ENCODE data around the gene BTBD9.
A peak's percentile ranks its signal among the peaks of the same experiment; 100 is the strongest.

The BTBD9 gene

GRCh38 chr6:38341496-38341895, 298.2 kb downstream of the BTBD9 start:
- Histone ChIP-seq H2AK5ac (ENCODE audit: low read length) (no peak overlapping the region), H3K56ac (ENCODE audit: low read length) (no peak overlapping the region), H3K4me1 (ENCODE audit: control insufficient read depth, low read depth, low read length) (peaks cover 2% of the 10 kb centered on the region), H3K4ac (ENCODE audit: low read depth, low read length) (no peak overlapping the region), H2BK120ac (ENCODE audit: low read depth, low read length) (no peak overlapping the region), H3K9ac (ENCODE audit: low read length) (no peak overlapping the region), H3K23ac (ENCODE audit: low read length) (no peak overlapping the region), H4K8ac (ENCODE audit: low read depth, low read length) (no peak overlapping the region), H3K27ac (ENCODE audit: low read depth, low read length) (no peak overlapping the region), H3K79me2 (ENCODE audit: control insufficient read depth, insufficient read depth, low read length) (no peaks in the 10 kb centered on the region), H2BK5ac (ENCODE audit: low read length) (no peak overlapping the region), H3K18ac (ENCODE audit: low read length) (no peak overlapping the region), H3K4me2 (ENCODE audit: low read length) (no peak overlapping the region), H4K5ac (ENCODE audit: low read length) (no peak overlapping the region), H2BK15ac (replicated peaks; ENCODE audit: low read depth) (no peak overlapping the region), H3K36me3 (ENCODE audit: control insufficient read depth, insufficient read depth, low read length) (no peaks in the 10 kb centered on the region), H3K4me3 (ENCODE audit: low read length) (no peak overlapping the region), H3K79me1 (ENCODE audit: low read length) (no peaks in the 10 kb centered on the region), H3K27me3 (ENCODE audit: insufficient read depth, low read length, poor library complexity) (no peaks in the 10 kb centered on the region)
- WGBS (ENCODE audit: extremely low coverage, insufficient coverage, low lambda C conversion rate): no CpG with 5 or more reads among the region's 1 CpG
- DNase-seq: no peak

- Histone ChIP-seq H3K27me3 (ENCODE audit: insufficient read depth, low read length, poor library complexity) (no peaks in the 10 kb centered on the region), H3K79me2 (ENCODE audit: control insufficient read depth, insufficient read depth, low read length) (no peaks in the 10 kb centered on the region), H2BK5ac (ENCODE audit: low read length) (no peak overlapping the region), H2BK120ac (ENCODE audit: low read depth, low read length) (no peak overlapping the region), H2BK15ac (replicated peaks; ENCODE audit: low read depth) (no peak overlapping the region), H3K4ac (ENCODE audit: low read depth, low read length) (no peak overlapping the region), H3K79me1 (ENCODE audit: low read length) (no peaks in the 10 kb centered on the region), H4K5ac (ENCODE audit: low read length) (no peak overlapping the region), H3K9ac (ENCODE audit: low read length) (no peak overlapping the region), H3K27ac (ENCODE audit: low read depth, low read length) (no peak overlapping the region), H3K23ac (ENCODE audit: low read length) (no peak overlapping the region), H3K4me1 (ENCODE audit: control insufficient read depth, low read depth, low read length) (no peaks in the 10 kb centered on the region), H2AK5ac (ENCODE audit: low read length) (no peak overlapping the region), H4K8ac (ENCODE audit: low read depth, low read length) (no peak overlapping the region), H3K4me3 (ENCODE audit: low read length) (no peak overlapping the region), H3K18ac (ENCODE audit: low read length) (no peak overlapping the region), H3K36me3 (ENCODE audit: control insufficient read depth, insufficient read depth, low read length) (no peaks in the 10 kb centered on the region), H3K56ac (ENCODE audit: low read length) (no peak overlapping the region), H3K4me2 (ENCODE audit: low read length) (no peak overlapping the region)
- DNase-seq: no peak
- WGBS (ENCODE audit: extremely low coverage, insufficient coverage, low lambda C conversion rate): no CpG with 5 or more reads among the region's 3 CpGs
Observed at GRCh38 chr6:38339914-38340313, 299.8 kb downstream of the BTBD9 start.

GRCh38 chr6:38337819-38338465, 301.8 kb downstream of the BTBD9 start:
- Histone ChIP-seq H3K4me1 (ENCODE audit: control insufficient read depth, low read depth, low read length) (no peaks in the 10 kb centered on the region), H3K56ac (ENCODE audit: low read length) (no peak overlapping the region), H3K79me2 (ENCODE audit: control insufficient read depth, insufficient read depth, low read length) (no peaks in the 10 kb centered on the region), H3K9ac (ENCODE audit: low read length) (no peak overlapping the region), H2BK5ac (ENCODE audit: low read length) (no peak overlapping the region), H3K4ac (ENCODE audit: low read depth, low read length) (no peak overlapping the region), H4K8ac (ENCODE audit: low read depth, low read length) (no peak overlapping the region), H2AK5ac (ENCODE audit: low read length) (no peak overlapping the region), H3K79me1 (ENCODE audit: low read length) (no peaks in the 10 kb centered on the region), H2BK15ac (replicated peaks; ENCODE audit: low read depth) (peak overlapping the region; percentile 4), H3K23ac (ENCODE audit: low read length) (no peak overlapping the region), H3K4me2 (ENCODE audit: low read length) (no peak overlapping the region), H4K5ac (ENCODE audit: low read length) (no peak overlapping the region), H3K27me3 (ENCODE audit: insufficient read depth, low read length, poor library complexity) (no peaks in the 10 kb centered on the region), H3K4me3 (ENCODE audit: low read length) (no peak overlapping the region), H3K36me3 (ENCODE audit: control insufficient read depth, insufficient read depth, low read length) (no peaks in the 10 kb centered on the region), H3K27ac (ENCODE audit: low read depth, low read length) (no peak overlapping the region), H2BK120ac (ENCODE audit: low read depth, low read length) (peak overlapping the region; percentile 39), H3K18ac (ENCODE audit: low read length) (no peak overlapping the region)
- WGBS (ENCODE audit: extremely low coverage, insufficient coverage, low lambda C conversion rate): no CpG with 5 or more reads among the region's 5 CpGs
- no peak for DNase-seq

GRCh38 chr6:38336922-38337321, 302.8 kb downstream of the BTBD9 start:
- no peak overlapping the region for H2BK120ac ChIP-seq (ENCODE audit: low read depth, low read length)
- peak overlapping the region; percentile 11 for H3K56ac ChIP-seq (ENCODE audit: low read length)
- H4K5ac ChIP-seq (ENCODE audit: low read length): no peak overlapping the region
- H2BK5ac ChIP-seq (ENCODE audit: low read length): no peak overlapping the region
- H3K4me2 ChIP-seq (ENCODE audit: low read length): no peak overlapping the region
- no peak overlapping the region for H3K4me3 ChIP-seq (ENCODE audit: low read length)
- H3K27me3 ChIP-seq (ENCODE audit: insufficient read depth, low read length, poor library complexity): no peaks in the 10 kb centered on the region
- H3K18ac ChIP-seq (ENCODE audit: low read length): no peak overlapping the region
- no peak for DNase-seq
- no CpG with 5 or more reads among the region's 1 CpG for WGBS (ENCODE audit: extremely low coverage, insufficient coverage, low lambda C conversion rate)
- H3K9ac ChIP-seq (ENCODE audit: low read length): no peak overlapping the region
- H3K79me1 ChIP-seq (ENCODE audit: low read length): no peaks in the 10 kb centered on the region
- no peaks in the 10 kb centered on the region for H3K79me2 ChIP-seq (ENCODE audit: control insufficient read depth, insufficient read depth, low read length)
- no peak overlapping the region for H2AK5ac ChIP-seq (ENCODE audit: low read length)
- no peak overlapping the region for H3K27ac ChIP-seq (ENCODE audit: low read depth, low read length)
- no peak overlapping the region for H2BK15ac ChIP-seq (replicated peaks; ENCODE audit: low read depth)
- no peaks in the 10 kb centered on the region for H3K36me3 ChIP-seq (ENCODE audit: control insufficient read depth, insufficient read depth, low read length)
- no peak overlapping the region for H3K23ac ChIP-seq (ENCODE audit: low read length)
- no peaks in the 10 kb centered on the region for H3K4me1 ChIP-seq (ENCODE audit: control insufficient read depth, low read depth, low read length)
- no peak overlapping the region for H4K8ac ChIP-seq (ENCODE audit: low read depth, low read length)
- no peak overlapping the region for H3K4ac ChIP-seq (ENCODE audit: low read depth, low read length)

- Histone ChIP-seq H3K4me3 (ENCODE audit: low read length) (no peak overlapping the region), H3K4ac (ENCODE audit: low read depth, low read length) (no peak overlapping the region), H3K4me2 (ENCODE audit: low read length) (no peak overlapping the region), H2AK5ac (ENCODE audit: low read length) (no peak overlapping the region), H2BK120ac (ENCODE audit: low read depth, low read length) (no peak overlapping the region), H2BK5ac (ENCODE audit: low read length) (no peak overlapping the region), H4K5ac (ENCODE audit: low read length) (no peak overlapping the region), H3K27ac (ENCODE audit: low read depth, low read length) (no peak overlapping the region), H3K79me2 (ENCODE audit: control insufficient read depth, insufficient read depth, low read length) (no peaks in the 10 kb centered on the region), H3K18ac (ENCODE audit: low read length) (peak overlapping the region; percentile 80), H3K4me1 (ENCODE audit: control insufficient read depth, low read depth, low read length) (peaks cover 2% of the 10 kb centered on the region), H2BK15ac (replicated peaks; ENCODE audit: low read depth) (no peak overlapping the region), H3K9ac (ENCODE audit: low read length) (no peak overlapping the region), H3K36me3 (ENCODE audit: control insufficient read depth, insufficient read depth, low read length) (no peaks in the 10 kb centered on the region), H3K27me3 (ENCODE audit: insufficient read depth, low read length, poor library complexity) (no peaks in the 10 kb centered on the region), H3K23ac (ENCODE audit: low read length) (no peak overlapping the region), H3K56ac (ENCODE audit: low read length) (no peak overlapping the region), H3K79me1 (ENCODE audit: low read length) (no peaks in the 10 kb centered on the region), H4K8ac (ENCODE audit: low read depth, low read length) (no peak overlapping the region)
- WGBS (ENCODE audit: extremely low coverage, insufficient coverage, low lambda C conversion rate): no CpG with 5 or more reads among the region's 1 CpG
- DNase-seq: no peak
Observed at GRCh38 chr6:38326837-38327236, 312.9 kb downstream of the BTBD9 start.

GRCh38 chr6:38323216-38323615, 316.5 kb downstream of the BTBD9 start:
- no peak overlapping the region for H3K4me2 ChIP-seq (ENCODE audit: low read length)
- no peaks in the 10 kb centered on the region for H3K79me1 ChIP-seq (ENCODE audit: low read length)
- no peak overlapping the region for H3K56ac ChIP-seq (ENCODE audit: low read length)
- H2AK5ac ChIP-seq (ENCODE audit: low read length): no peak overlapping the region
- H3K4ac ChIP-seq (ENCODE audit: low read depth, low read length): no peak overlapping the region
- no peak overlapping the region for H2BK5ac ChIP-seq (ENCODE audit: low read length)
- no peak overlapping the region for H3K4me3 ChIP-seq (ENCODE audit: low read length)
- no peak overlapping the region for H3K18ac ChIP-seq (ENCODE audit: low read length)
- H4K5ac ChIP-seq (ENCODE audit: low read length): no peak overlapping the region
- H4K8ac ChIP-seq (ENCODE audit: low read depth, low read length): no peak overlapping the region
- no peaks in the 10 kb centered on the region for H3K79me2 ChIP-seq (ENCODE audit: control insufficient read depth, insufficient read depth, low read length)
- no peaks in the 10 kb centered on the region for H3K27me3 ChIP-seq (ENCODE audit: insufficient read depth, low read length, poor library complexity)
- WGBS (ENCODE audit: extremely low coverage, insufficient coverage, low lambda C conversion rate): no CpG with 5 or more reads among the region's 1 CpG
- no peak for DNase-seq
- H3K4me1 ChIP-seq (ENCODE audit: control insufficient read depth, low read depth, low read length): peaks cover 2% of the 10 kb centered on the region
- H3K36me3 ChIP-seq (ENCODE audit: control insufficient read depth, insufficient read depth, low read length): no peaks in the 10 kb centered on the region
- H3K23ac ChIP-seq (ENCODE audit: low read length): no peak overlapping the region
- H2BK15ac ChIP-seq (replicated peaks; ENCODE audit: low read depth): no peak overlapping the region
- no peak overlapping the region for H3K9ac ChIP-seq (ENCODE audit: low read length)
- no peak overlapping the region for H3K27ac ChIP-seq (ENCODE audit: low read depth, low read length)
- no peak overlapping the region for H2BK120ac ChIP-seq (ENCODE audit: low read depth, low read length)
